Measurements from ENCODE around the gene RNU2-63P.

RNU2-63P gene

DNA sequence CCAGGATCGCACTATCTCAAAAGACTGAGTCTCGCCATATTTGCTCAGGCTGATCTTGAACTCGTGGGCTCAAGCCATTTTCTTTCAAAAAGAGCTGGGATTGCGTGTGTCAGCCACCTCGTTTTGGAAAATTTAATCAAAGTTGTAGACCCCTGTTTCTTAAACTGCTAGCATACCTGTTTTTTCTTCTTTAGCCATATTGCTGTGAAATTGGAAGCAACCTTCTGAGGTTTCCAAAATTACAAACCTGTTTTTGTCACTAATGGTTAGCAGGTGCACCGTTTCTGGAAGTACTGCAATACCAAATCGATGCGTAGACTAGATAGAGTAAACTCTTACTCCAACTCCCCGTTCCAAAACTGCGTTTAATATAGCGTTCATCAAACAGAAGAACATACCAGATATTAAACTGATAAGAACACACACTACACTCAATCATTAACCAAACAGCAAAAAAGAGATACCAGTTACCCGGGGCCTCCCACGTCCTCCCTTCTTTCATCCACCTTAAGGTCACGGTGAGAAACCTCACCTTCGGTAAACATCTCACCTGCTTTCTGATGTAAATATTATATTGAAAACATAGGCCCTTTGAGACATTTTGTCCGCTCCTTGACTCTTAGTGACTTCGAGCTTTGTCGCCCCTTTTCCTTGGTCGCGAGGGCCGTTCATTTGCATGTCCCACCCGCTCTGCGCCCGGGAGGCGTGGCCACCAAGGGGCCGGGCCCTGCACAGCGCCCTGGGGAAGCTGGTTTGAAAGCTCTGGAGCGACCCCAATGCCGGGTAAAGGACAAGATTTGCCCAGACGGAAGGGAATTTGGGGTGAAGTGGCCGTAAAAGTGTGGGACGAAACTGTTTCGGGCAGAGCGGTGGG lies at the start of gene RNU2-63P:
RNU2-63P (minus strand) TSS at position 462 of the 874 bp plus-strand sequence.
- Mint-ChIP-seq H3K9me3 (no peaks in the 10 kb centered on the region), H3K4me3 (peak within 1 kb of the TSS; percentile 98), H3K27me3 (no peaks in the 10 kb centered on the region), H3K27ac (peak within 1 kb of the TSS; percentile 100), H3K36me3 (peaks cover 5% of the 10 kb centered on the region), H3K4me1 (peaks cover 18% of the 10 kb centered on the region)
- DNase-seq (ENCODE audit: low spot score in 2 of 2) (peak; percentile 84 to 93), ATAC-seq (ENCODE audit: low read depth) (peak; percentile 74)

DNA sequence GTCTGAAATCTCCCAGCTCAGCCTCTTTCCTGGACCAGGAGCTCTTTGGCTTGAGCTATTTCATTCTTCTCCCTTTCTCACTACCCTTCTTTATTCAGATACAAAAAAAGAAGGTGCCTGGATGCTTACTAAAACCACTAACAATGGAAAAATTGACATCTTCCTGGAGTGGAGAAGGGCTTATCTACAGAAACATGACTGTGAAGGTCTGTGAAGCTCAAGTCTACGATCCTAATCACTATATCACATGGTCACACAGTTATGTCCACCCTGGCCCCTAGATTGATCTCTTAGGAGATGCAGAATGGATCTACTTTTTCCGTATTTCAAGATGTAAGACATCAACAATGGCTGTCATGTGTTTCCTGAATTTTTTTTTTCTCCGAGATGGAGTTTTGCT lies 44.9 kb upstream of the RNU2-63P start:
- Mint-ChIP-seq H3K27me3 (no peaks in the 10 kb centered on the region), H3K4me1 (no peaks in the 10 kb centered on the region), H3K4me3 (no peak overlapping the region), H3K9me3 (no peaks in the 10 kb centered on the region), H3K36me3 (no peaks in the 10 kb centered on the region), H3K27ac (no peak overlapping the region)
- ATAC-seq (ENCODE audit: low read depth) (no peak), DNase-seq (ENCODE audit: low spot score in 2 of 2) (no peak)

DNA sequence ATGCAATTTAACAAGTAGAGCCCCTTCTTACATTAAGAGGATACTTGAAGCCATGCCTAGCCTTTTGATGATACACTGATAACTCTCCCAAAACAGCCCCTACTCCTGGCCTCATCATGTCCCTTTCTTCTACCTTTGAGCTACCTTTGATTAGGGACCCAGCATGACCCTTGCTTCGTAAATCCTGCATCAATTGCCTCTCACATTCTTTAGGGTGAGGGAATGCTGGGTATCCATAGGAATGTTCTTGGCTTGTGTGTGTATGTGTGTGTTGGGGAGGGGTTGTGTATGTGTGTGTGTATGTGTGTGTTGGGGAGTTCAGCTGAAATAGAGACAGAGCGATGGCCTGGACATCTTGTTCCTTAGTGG lies 44.5 kb upstream of the RNU2-63P start:
- H3K27ac Mint-ChIP-seq = no peak overlapping the region
- no peak overlapping the region for H3K4me3 Mint-ChIP-seq
- no peak for ATAC-seq (ENCODE audit: low read depth)
- peaks cover 3% of the 10 kb centered on the region for H3K4me1 Mint-ChIP-seq
- no peaks in the 10 kb centered on the region for H3K9me3 Mint-ChIP-seq
- H3K36me3 Mint-ChIP-seq = no peaks in the 10 kb centered on the region
- no peaks in the 10 kb centered on the region for H3K27me3 Mint-ChIP-seq
- DNase-seq (ENCODE audit: low spot score in 2 of 2) = no peak

DNA sequence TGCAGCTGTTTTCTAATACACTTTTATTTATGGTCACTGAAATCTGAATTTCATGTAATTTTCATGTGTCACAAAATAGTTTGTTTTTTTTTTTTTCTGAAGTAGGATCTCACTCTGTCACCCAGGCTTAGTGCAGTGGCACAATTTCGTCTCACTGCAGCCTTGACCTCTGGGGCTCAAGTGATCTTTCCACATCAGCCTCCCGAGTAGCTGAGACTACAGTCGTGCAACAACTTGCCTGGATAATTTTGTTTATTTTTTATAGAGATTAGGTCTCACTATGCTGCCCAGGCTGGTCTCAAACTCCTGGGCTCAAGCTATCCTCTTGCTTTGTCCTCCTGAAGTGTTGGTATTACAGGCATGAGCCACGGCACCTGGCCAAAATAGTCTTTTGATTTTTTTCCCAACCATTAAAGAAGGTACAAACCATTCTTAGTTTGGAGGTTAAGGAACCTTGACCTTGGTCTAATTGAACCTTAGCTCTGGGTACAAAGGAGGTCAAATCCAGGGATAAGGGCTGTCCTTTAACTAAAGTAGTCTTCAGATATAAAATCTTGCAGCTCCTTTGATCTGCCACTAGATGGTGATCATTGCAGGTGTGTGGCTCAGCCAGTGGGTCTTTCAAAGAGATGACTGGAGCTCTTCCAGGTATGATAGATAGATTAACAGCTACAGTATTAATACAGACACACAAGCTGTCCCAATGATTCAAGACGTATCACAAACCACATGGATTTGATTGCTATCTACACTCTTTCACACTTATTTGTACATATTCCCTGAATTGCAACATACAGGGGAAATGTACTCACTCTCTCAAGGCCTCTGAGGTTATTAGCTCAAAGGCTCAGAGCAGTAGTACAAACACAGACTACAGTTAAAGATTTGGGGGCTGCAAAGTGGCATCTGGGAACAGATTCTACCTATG lies 43.9 kb upstream of the RNU2-63P start:
- peak; percentile 30 for ATAC-seq (ENCODE audit: low read depth)
- no peaks in the 10 kb centered on the region for H3K9me3 Mint-ChIP-seq
- no peak overlapping the region for H3K4me3 Mint-ChIP-seq
- H3K27ac Mint-ChIP-seq = no peak overlapping the region
- DNase-seq (ENCODE audit: low spot score in 2 of 2) = peak in 1 of 2 donors; percentile 29
- H3K4me1 Mint-ChIP-seq = peaks cover 6% of the 10 kb centered on the region
- no peaks in the 10 kb centered on the region for H3K27me3 Mint-ChIP-seq
- no peaks in the 10 kb centered on the region for H3K36me3 Mint-ChIP-seq

- no peaks in the 10 kb centered on the region for H3K9me3 Mint-ChIP-seq
- no peak for ATAC-seq (ENCODE audit: low read depth)
- H3K36me3 Mint-ChIP-seq = peaks cover 2% of the 10 kb centered on the region
- no peak for DNase-seq (ENCODE audit: low spot score in 2 of 2)
- H3K27ac Mint-ChIP-seq = no peak overlapping the region
- H3K4me3 Mint-ChIP-seq = no peak overlapping the region
- H3K4me1 Mint-ChIP-seq = peaks cover 24% of the 10 kb centered on the region
- H3K27me3 Mint-ChIP-seq = no peaks in the 10 kb centered on the region
These were observed 41.8 kb upstream of the RNU2-63P start for GRCh38 chr2:88058191-88058590.

DNA sequence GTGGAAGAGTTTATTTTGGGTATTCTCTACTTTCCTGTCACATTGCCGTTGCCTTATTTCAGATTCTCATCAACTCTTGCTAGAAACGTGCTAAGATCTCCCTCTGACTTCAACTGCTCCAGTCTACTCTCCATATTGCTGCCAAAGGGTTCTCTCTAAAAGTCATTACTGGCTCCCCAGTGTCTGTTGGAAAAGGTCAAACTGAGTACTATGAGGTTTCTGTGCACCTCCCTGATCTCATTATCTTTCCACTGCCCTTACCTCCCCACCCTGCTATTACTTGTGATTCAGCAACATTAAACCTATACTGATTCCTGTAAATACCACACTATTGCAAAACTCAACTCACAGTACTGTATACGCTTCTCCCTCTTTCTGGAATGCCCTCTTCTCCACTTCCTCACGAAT lies 41.1 kb upstream of the RNU2-63P start:
- no peak for ATAC-seq (ENCODE audit: low read depth)
- no peak overlapping the region for H3K27ac Mint-ChIP-seq

GRCh38 chr2:88055371-88056128 lies 39.2 kb upstream of the RNU2-63P start, which contains the start of gene KRCC1:
KRCC1 (minus strand) TSS chr2:88055783; CDS start chr2:88028563, 27,220 bp downstream.
- Mint-ChIP-seq H3K4me3 (peak within 1 kb of the TSS; percentile 87), H3K9me3 (no peaks in the 10 kb centered on the region), H3K27me3 (no peaks in the 10 kb centered on the region), H3K27ac (peak within 1 kb of the TSS; percentile 95), H3K36me3 (peaks cover 8% of the 10 kb centered on the region), H3K4me1 (peaks cover 31% of the 10 kb centered on the region)
- DNase-seq (ENCODE audit: low spot score in 2 of 2) (peak; percentile 89 to 90), ATAC-seq (ENCODE audit: low read depth) (peak; percentile 94)

More for the DNA sequence above, 41.1 kb upstream of the RNU2-63P start:
- Mint-ChIP-seq H3K4me3 (no peak overlapping the region), H3K27me3 (no peaks in the 10 kb centered on the region), H3K36me3 (peaks cover 4% of the 10 kb centered on the region), H3K4me1 (peaks cover 29% of the 10 kb centered on the region), H3K9me3 (no peaks in the 10 kb centered on the region)
- DNase-seq (ENCODE audit: low spot score in 2 of 2) = no peak

GRCh38 chr2:88054782-88055370 lies 38.5 kb upstream of the RNU2-63P start:
- DNase-seq (ENCODE audit: low spot score in 2 of 2) = no peak
- no peak for ATAC-seq (ENCODE audit: low read depth)
- Mint-ChIP-seq H3K27ac (peak overlapping the region; percentile 95), H3K4me1 (peaks cover 31% of the 10 kb centered on the region), H3K4me3 (peak overlapping the region; percentile 87), H3K9me3 (no peaks in the 10 kb centered on the region), H3K36me3 (peaks cover 8% of the 10 kb centered on the region), H3K27me3 (no peaks in the 10 kb centered on the region)

- ATAC-seq (ENCODE audit: low read depth) (no peak), DNase-seq (ENCODE audit: low spot score in 2 of 2) (no peak)
- peak overlapping the region; percentile 87 for H3K4me3 Mint-ChIP-seq
- no peaks in the 10 kb centered on the region for H3K27me3 Mint-ChIP-seq
- peak overlapping the region; percentile 95 for H3K27ac Mint-ChIP-seq
- no peaks in the 10 kb centered on the region for H3K9me3 Mint-ChIP-seq
- peaks cover 31% of the 10 kb centered on the region for H3K4me1 Mint-ChIP-seq
- peaks cover 8% of the 10 kb centered on the region for H3K36me3 Mint-ChIP-seq
These were observed 37.8 kb upstream of the RNU2-63P start for GRCh38 chr2:88053934-88054781.

DNA sequence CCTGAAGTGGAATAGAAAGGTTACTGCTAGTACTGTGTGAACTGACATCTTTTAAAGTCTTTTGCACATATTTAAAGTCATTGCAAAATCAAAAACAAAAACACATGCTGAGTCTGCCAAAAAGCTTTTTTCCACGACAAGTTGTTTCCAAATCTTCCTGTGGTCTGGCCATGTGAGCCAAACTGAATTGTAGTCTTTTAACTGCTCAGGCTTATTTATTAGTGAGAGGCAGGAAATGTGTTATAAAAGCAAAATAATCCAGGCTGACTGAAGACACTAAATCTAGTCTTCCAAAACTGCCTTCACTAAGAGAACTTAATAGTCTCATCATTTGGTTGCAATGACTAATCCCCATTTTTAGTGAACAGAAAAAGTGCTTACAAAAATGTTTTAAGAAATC lies 36.9 kb upstream of the RNU2-63P start:
- Mint-ChIP-seq H3K27ac (peak overlapping the region; percentile 95), H3K27me3 (no peaks in the 10 kb centered on the region), H3K4me1 (peaks cover 33% of the 10 kb centered on the region), H3K9me3 (no peaks in the 10 kb centered on the region), H3K4me3 (peak overlapping the region; percentile 11), H3K36me3 (peaks cover 8% of the 10 kb centered on the region)
- DNase-seq (ENCODE audit: low spot score in 2 of 2) (no peak), ATAC-seq (ENCODE audit: low read depth) (no peak)

DNA sequence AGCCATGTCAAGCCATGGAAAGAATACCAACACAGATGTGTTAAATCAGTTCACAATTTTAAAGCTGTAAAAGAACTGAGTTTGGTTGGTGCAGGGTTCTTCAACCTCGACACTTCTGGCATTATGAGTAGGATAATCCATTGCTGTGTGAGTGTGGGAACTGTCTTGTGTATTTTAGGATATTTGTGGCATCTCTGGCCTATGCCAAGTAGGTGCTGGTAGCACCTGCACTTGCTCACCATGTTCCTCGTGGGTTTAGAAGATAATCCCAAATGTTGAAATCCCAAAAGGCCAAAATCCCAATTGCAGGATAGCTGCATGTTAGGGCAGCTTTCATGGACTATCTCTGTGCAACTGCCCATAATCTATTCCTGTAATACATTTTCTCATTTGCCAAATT lies 35.4 kb upstream of the RNU2-63P start:
- ATAC-seq (ENCODE audit: low read depth) = no peak
- H3K27ac Mint-ChIP-seq = no peak overlapping the region
- no peaks in the 10 kb centered on the region for H3K27me3 Mint-ChIP-seq
- no peak overlapping the region for H3K4me3 Mint-ChIP-seq
- DNase-seq (ENCODE audit: low spot score in 2 of 2) = no peak
- peaks cover 8% of the 10 kb centered on the region for H3K36me3 Mint-ChIP-seq
- H3K9me3 Mint-ChIP-seq = no peaks in the 10 kb centered on the region
- H3K4me1 Mint-ChIP-seq = peaks cover 33% of the 10 kb centered on the region

GRCh38 chr2:88049622-88050021 lies 33.3 kb upstream of the RNU2-63P start:
- Mint-ChIP-seq H3K36me3 (peaks cover 8% of the 10 kb centered on the region), H3K4me3 (no peak overlapping the region), H3K4me1 (peaks cover 31% of the 10 kb centered on the region), H3K9me3 (no peaks in the 10 kb centered on the region), H3K27ac (no peak overlapping the region), H3K27me3 (no peaks in the 10 kb centered on the region)
- no peak for DNase-seq (ENCODE audit: low spot score in 2 of 2)
- ATAC-seq (ENCODE audit: low read depth) = no peak

All from memory B cell (primary cell).